NB4 (cell line): ENCODE data around the gene JMJD7.

ENCODE experiments used
- POLR2A ChIP-seq: IDR thresholded peaks from 2 replicates; pipeline ENCODE4 v1.6.1; 2011; ENCODE audit warnings: mild to moderate bottlenecking; ENCODE audit not compliant: insufficient read length; ENCODE audit errors: extremely low read depth
- TF ChIP-seq, protein P1 (sequence below): IDR thresholded peaks from one replicate; pipeline ENCODE4 v1.5.1; 2012; ENCODE audit warnings: low read depth, low read length

DNA sequence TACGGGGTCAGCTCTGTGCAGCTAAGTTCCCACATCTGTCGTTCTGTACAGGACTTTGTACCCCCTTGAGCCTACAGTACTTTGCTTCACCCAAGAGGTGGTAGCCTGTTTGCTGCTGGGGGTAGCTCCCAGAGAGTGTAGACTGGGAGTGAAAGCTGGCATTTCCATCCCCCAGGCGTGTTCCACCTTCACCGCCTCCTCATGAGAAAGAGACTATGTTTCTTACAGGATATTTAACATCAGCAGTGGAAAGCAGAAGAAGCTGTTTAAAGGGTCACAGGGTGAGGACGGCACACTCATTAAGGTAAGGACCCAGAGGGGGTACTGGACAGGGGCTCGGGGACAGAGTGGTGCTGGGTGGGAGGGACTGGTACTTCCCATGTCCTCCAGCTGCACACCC lies 10.1 kb upstream of the JMJD7 start:
- TF ChIP-seq, protein P1, sequence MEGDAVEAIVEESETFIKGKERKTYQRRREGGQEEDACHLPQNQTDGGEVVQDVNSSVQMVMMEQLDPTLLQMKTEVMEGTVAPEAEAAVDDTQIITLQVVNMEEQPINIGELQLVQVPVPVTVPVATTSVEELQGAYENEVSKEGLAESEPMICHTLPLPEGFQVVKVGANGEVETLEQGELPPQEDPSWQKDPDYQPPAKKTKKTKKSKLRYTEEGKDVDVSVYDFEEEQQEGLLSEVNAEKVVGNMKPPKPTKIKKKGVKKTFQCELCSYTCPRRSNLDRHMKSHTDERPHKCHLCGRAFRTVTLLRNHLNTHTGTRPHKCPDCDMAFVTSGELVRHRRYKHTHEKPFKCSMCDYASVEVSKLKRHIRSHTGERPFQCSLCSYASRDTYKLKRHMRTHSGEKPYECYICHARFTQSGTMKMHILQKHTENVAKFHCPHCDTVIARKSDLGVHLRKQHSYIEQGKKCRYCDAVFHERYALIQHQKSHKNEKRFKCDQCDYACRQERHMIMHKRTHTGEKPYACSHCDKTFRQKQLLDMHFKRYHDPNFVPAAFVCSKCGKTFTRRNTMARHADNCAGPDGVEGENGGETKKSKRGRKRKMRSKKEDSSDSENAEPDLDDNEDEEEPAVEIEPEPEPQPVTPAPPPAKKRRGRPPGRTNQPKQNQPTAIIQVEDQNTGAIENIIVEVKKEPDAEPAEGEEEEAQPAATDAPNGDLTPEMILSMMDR = no peak
- TF ChIP-seq POLR2A = no peak
